Peyer's patch (tissue), 4 donors: ENCODE data around the gene LGALSL.

Experiments used
- CTCF ChIP-seq, 6 experiments: fragments of 450-650 bp in 4 of 6; fragments of 200-600 bp in 2 of 6; sonication (generic) in 1 of 6; IDR thresholded peaks; one replicate each; pipeline ENCODE4 v1.5.1; 2017 to 2019; ENCODE audit warnings: antibody characterized with exemption in 6 of 6, mild to moderate bottlenecking in 3 of 6, moderate library complexity in 1 of 6
- POLR2A ChIP-seq, 2 donors: fragments of 450-650 bp; IDR thresholded peaks; one replicate each; pipeline ENCODE4 v1.5.1; 2017; ENCODE audit warnings: antibody characterized with exemption in 2 of 2, mild to moderate bottlenecking in 2 of 2, moderate library complexity in 2 of 2

- TF ChIP-seq CTCF (IDR thresholded peaks at IDR 0.05) (no peak), POLR2A (IDR thresholded peaks at IDR 0.05) (no peak)
Measured at GRCh38 chr2:64500549-64500948, 46.6 kb downstream of the LGALSL start.
